ENCODE results near the gene NSF. TPM values are rescaled to one million over a fixed set of nuclear protein-coding genes. Genes with fewer than 3 reads are reported as not detected.

Gene NSF
- total RNA-seq, 2 donors from 2014 or later = 29.7 to 41.0 TPM

DNA sequence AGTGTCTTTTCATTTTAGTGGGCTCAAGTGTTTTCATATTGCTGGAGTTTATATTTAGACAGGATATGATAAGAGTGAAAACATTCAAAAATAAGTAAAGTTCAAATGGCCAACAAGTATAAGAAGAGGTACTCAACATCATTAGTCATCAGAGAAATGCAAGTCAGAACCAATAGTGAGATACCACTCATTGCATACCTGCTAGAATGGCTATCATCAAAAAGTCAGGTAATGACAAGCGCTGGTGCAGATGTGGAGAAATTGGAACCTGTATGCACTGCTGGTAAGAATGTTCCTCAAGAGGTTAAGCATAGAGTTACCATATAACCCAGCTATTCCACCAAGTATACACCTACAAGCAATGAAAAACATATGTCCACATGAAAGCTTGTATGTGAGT is 140.2 kb downstream of the NSF start:
- peaks cover 5% of the 10 kb centered on the region for H3K36me3 Mint-ChIP-seq (ENCODE audit: low read depth)
- H3K9me3 ChIP-seq (ENCODE audit: control insufficient read depth, low read length) = no peaks in the 10 kb centered on the region
- H3K27me3 Mint-ChIP-seq (ENCODE audit: insufficient read depth) = no peaks in the 10 kb centered on the region
- no peaks in the 10 kb centered on the region for H3K27me3 ChIP-seq (ENCODE audit: control insufficient read depth, insufficient read depth, low read length, poor library complexity, severe bottlenecking)
- H3K27ac ChIP-seq (ENCODE audit: low read depth, low read length) = no peak overlapping the region
- H3K4me3 ChIP-seq (ENCODE audit: low read length) = no peak overlapping the region
- peaks cover 49% of the 10 kb centered on the region for H3K36me3 ChIP-seq (ENCODE audit: control insufficient read depth, insufficient read depth, low read length)
- 100% methylated on average over 1 of the region's 1 CpG; no CpG with 5 or more reads in 1 of the 2 experiments for WGBS, 2 experiments (ENCODE audit: insufficient coverage in 1 of 2, insufficient read length in 1 of 2)
- peaks cover 37% of the 10 kb centered on the region for H3K4me1 Mint-ChIP-seq
- H3K4me1 ChIP-seq (ENCODE audit: control insufficient read depth, insufficient read depth, low read length) = peaks cover 12% of the 10 kb centered on the region
- TF ChIP-seq, protein P1, sequence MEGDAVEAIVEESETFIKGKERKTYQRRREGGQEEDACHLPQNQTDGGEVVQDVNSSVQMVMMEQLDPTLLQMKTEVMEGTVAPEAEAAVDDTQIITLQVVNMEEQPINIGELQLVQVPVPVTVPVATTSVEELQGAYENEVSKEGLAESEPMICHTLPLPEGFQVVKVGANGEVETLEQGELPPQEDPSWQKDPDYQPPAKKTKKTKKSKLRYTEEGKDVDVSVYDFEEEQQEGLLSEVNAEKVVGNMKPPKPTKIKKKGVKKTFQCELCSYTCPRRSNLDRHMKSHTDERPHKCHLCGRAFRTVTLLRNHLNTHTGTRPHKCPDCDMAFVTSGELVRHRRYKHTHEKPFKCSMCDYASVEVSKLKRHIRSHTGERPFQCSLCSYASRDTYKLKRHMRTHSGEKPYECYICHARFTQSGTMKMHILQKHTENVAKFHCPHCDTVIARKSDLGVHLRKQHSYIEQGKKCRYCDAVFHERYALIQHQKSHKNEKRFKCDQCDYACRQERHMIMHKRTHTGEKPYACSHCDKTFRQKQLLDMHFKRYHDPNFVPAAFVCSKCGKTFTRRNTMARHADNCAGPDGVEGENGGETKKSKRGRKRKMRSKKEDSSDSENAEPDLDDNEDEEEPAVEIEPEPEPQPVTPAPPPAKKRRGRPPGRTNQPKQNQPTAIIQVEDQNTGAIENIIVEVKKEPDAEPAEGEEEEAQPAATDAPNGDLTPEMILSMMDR (conservative IDR thresholded peaks at IDR 0.05) = no peak
- no peaks in the 10 kb centered on the region for H3K9me3 Mint-ChIP-seq
- DNase-seq = no peak
- no peak overlapping the region for H3K4me3 Mint-ChIP-seq
- H3K9ac ChIP-seq (ENCODE audit: extremely low read depth, low read length, poor library complexity, severe bottlenecking) = no peak overlapping the region
- no peak overlapping the region for H3K27ac Mint-ChIP-seq

GRCh38 chr17:46732160-46732559 is 141.7 kb downstream of the NSF start:
- no peak overlapping the region for H3K4me3 ChIP-seq (ENCODE audit: low read length)
- H3K27me3 Mint-ChIP-seq (ENCODE audit: insufficient read depth) = no peaks in the 10 kb centered on the region
- H3K36me3 Mint-ChIP-seq (ENCODE audit: low read depth) = peaks cover 5% of the 10 kb centered on the region
- H3K27ac ChIP-seq (ENCODE audit: low read depth, low read length) = peak overlapping the region; percentile 99
- H3K9me3 Mint-ChIP-seq = no peaks in the 10 kb centered on the region
- no peak overlapping the region for H3K9ac ChIP-seq (ENCODE audit: extremely low read depth, low read length, poor library complexity, severe bottlenecking)
- H3K4me1 Mint-ChIP-seq = peaks cover 28% of the 10 kb centered on the region
- H3K27ac Mint-ChIP-seq = no peak overlapping the region
- peak overlapping the region; percentile 27 for H3K4me3 Mint-ChIP-seq
- no peaks in the 10 kb centered on the region for H3K9me3 ChIP-seq (ENCODE audit: control insufficient read depth, low read length)
- no peak for DNase-seq
- WGBS, 2 experiments (ENCODE audit: insufficient coverage in 1 of 2, insufficient read length in 1 of 2) = 58% methylated on average over 1 of the region's 1 CpG; no CpG with 5 or more reads in 1 of the 2 experiments
- TF ChIP-seq, protein P1 (conservative IDR thresholded peaks at IDR 0.05) = no peak
- peaks cover 41% of the 10 kb centered on the region for H3K36me3 ChIP-seq (ENCODE audit: control insufficient read depth, insufficient read depth, low read length)
- H3K27me3 ChIP-seq (ENCODE audit: control insufficient read depth, insufficient read depth, low read length, poor library complexity, severe bottlenecking) = no peaks in the 10 kb centered on the region
- H3K4me1 ChIP-seq (ENCODE audit: control insufficient read depth, insufficient read depth, low read length) = peaks cover 10% of the 10 kb centered on the region

- WGBS, 2 experiments (ENCODE audit: insufficient coverage in 1 of 2, insufficient read length in 1 of 2) = 47 to 48% methylated on average over 3 to 7 of the region's 7 CpGs
- Mint-ChIP-seq H3K4me3 (peak overlapping the region; percentile 27), H3K9me3 (no peaks in the 10 kb centered on the region), H3K4me1 (peaks cover 21% of the 10 kb centered on the region), H3K27ac (peak overlapping the region; percentile 57), H3K36me3 (ENCODE audit: low read depth) (peaks cover 5% of the 10 kb centered on the region), H3K27me3 (ENCODE audit: insufficient read depth) (no peaks in the 10 kb centered on the region)
- Histone ChIP-seq H3K27me3 (ENCODE audit: control insufficient read depth, insufficient read depth, low read length, poor library complexity, severe bottlenecking) (no peaks in the 10 kb centered on the region), H3K4me1 (ENCODE audit: control insufficient read depth, insufficient read depth, low read length) (peaks cover 10% of the 10 kb centered on the region), H3K36me3 (ENCODE audit: control insufficient read depth, insufficient read depth, low read length) (peaks cover 33% of the 10 kb centered on the region), H3K9me3 (ENCODE audit: control insufficient read depth, low read length) (no peaks in the 10 kb centered on the region), H3K27ac (ENCODE audit: low read depth, low read length) (peak overlapping the region; percentile 99), H3K9ac (ENCODE audit: extremely low read depth, low read length, poor library complexity, severe bottlenecking) (no peak overlapping the region), H3K4me3 (ENCODE audit: low read length) (no peak overlapping the region)
- DNase-seq = peak; percentile 92
- TF ChIP-seq, protein P1 (conservative IDR thresholded peaks at IDR 0.05) = no peak
These were observed 142.4 kb downstream of the NSF start for GRCh38 chr17:46732754-46733398.

Measured in endodermal cell (in vitro differentiated cells).